IPS-15b (cell line): ENCODE measurements around the gene PPARGC1A.

Source experiments
- H3K27me3 ChIP-seq: one replicate; pipeline ENCODE4 v1.6.1; 2013; ENCODE audit warnings: low read length; ENCODE audit not compliant: control insufficient read depth, insufficient read depth
- H3K36me3 ChIP-seq: one replicate; pipeline ENCODE4 v1.6.1; 2013; ENCODE audit warnings: low read length; ENCODE audit not compliant: control insufficient read depth, insufficient read depth
- H3K4me1 ChIP-seq: one replicate; pipeline ENCODE4 v1.6.1; 2013; ENCODE audit warnings: mild to moderate bottlenecking, low read length; ENCODE audit not compliant: control insufficient read depth, insufficient read depth
- H3K4me3 ChIP-seq: one replicate; pipeline ENCODE4 v1.5.1; 2013; ENCODE audit warnings: low read depth, low read length
- H3K9ac ChIP-seq: one replicate; pipeline ENCODE4 v1.6.1; 2013; ENCODE audit warnings: low read depth, mild to moderate bottlenecking, low read length
- H3K9me3 ChIP-seq: one replicate; pipeline ENCODE4 v1.6.1; 2013; ENCODE audit warnings: mild to moderate bottlenecking, low read length; ENCODE audit not compliant: control insufficient read depth, insufficient read depth

Gene PPARGC1A

GRCh38 chr4:23747281-23747735, 142.5 kb downstream of the PPARGC1A start:
- H3K36me3 ChIP-seq: no peaks in the 10 kb centered on the region
- no peaks in the 10 kb centered on the region for H3K4me1 ChIP-seq
- H3K4me3 ChIP-seq: no peak overlapping the region
- H3K27me3 ChIP-seq: no peaks in the 10 kb centered on the region
- no peaks in the 10 kb centered on the region for H3K9me3 ChIP-seq
- no peak overlapping the region for H3K9ac ChIP-seq

GRCh38 chr4:23746672-23747071, 143.2 kb downstream of the PPARGC1A start:
- Histone ChIP-seq H3K9me3 (no peaks in the 10 kb centered on the region), H3K36me3 (no peaks in the 10 kb centered on the region), H3K4me1 (no peaks in the 10 kb centered on the region), H3K9ac (no peak overlapping the region), H3K27me3 (no peaks in the 10 kb centered on the region), H3K4me3 (no peak overlapping the region)

GRCh38 chr4:23746027-23746426, 143.8 kb downstream of the PPARGC1A start:
- Histone ChIP-seq H3K36me3 (no peaks in the 10 kb centered on the region), H3K9ac (no peak overlapping the region), H3K4me1 (no peaks in the 10 kb centered on the region), H3K4me3 (no peak overlapping the region), H3K9me3 (no peaks in the 10 kb centered on the region), H3K27me3 (no peaks in the 10 kb centered on the region)

- no peaks in the 10 kb centered on the region for H3K4me1 ChIP-seq
- H3K4me3 ChIP-seq: no peak overlapping the region
- no peaks in the 10 kb centered on the region for H3K27me3 ChIP-seq
- no peaks in the 10 kb centered on the region for H3K9me3 ChIP-seq
- H3K9ac ChIP-seq: no peak overlapping the region
- H3K36me3 ChIP-seq: no peaks in the 10 kb centered on the region
Observed at GRCh38 chr4:23745377-23745776, 144.5 kb downstream of the PPARGC1A start.
